NCI-H345 treated with DMSO at 0.1 percent for 48 hours (cell line): Measurements from ENCODE around the gene TSPAN4.

Experiments used
- DNase-seq: peaks from one replicate; lab custom pipeline; 2025; ENCODE audit not compliant: unreplicated experiment; lab: John Stamatoyannopoulos, UW

The TSPAN4 gene

GRCh38 chr11:803770-804598, 38.7 kb upstream of the TSPAN4 start:
- peak; percentile 39 for DNase-seq

DNA sequence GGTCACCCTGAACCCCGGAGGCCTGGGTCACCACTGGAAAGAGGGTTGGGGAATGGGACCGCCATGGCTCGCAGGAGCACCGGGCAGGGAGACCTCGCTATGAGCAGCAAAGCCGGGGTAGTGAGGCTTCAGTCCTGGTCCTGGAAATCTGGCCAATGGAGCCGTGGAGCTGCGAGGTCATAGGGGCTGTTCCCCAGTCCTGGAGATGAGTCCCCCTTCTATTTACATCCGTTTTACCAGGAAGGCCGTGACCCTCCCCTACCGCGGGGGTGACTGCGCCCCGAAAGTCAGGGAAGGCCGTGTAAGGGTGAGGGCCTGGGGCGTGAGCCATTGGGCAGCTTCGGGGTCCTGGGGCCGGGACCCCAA, 38.1 kb upstream of the TSPAN4 start:
- DNase-seq = no peak

GRCh38 chr11:808427-809286, 34.0 kb upstream of the TSPAN4 start:
- DNase-seq = no peak

DNA sequence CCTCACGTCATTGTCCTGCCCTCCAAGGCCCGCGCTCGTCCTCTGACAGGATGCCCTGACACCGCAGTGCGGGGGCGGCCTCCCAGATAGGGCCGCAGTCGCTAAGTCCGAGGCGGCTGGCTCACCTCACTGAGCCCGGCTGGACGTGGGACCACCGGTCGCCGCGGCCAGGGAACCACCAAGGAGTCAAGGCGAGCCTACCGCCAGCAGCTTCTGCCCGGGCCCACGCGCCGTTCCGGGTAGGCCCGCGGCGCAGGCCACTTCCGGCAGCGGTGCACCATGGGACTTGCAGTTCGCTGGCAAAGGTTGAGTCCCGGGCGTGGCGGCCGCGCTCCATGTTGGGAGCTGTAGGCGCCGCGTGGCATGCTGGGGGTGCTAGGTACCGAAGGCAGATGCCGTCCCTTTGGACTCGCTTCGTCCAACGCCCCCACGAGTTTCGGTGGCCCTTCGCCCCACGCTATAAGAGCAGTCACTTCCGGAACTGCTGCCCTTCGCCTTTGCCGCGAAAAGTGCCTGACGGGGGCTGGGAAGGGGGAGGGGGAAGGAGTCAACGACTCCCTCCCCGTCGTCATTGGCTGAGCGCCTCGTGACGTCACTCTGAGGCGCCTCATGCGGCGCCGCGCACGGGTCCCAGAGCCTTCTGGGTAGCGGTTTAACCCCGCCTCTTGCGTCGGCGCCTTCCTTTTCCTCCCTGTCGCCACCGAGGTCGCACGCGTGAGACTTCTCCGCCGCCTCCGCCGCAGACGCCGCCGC, 33.2 kb upstream of the TSPAN4 start, which contains the start of gene RPLP2:
RPLP2 (plus strand) TSS at position 681 of the 753 bp plus-strand sequence. CDS start 268 bp downstream, outside the sequence.
- peak; percentile 93 for DNase-seq

DNA sequence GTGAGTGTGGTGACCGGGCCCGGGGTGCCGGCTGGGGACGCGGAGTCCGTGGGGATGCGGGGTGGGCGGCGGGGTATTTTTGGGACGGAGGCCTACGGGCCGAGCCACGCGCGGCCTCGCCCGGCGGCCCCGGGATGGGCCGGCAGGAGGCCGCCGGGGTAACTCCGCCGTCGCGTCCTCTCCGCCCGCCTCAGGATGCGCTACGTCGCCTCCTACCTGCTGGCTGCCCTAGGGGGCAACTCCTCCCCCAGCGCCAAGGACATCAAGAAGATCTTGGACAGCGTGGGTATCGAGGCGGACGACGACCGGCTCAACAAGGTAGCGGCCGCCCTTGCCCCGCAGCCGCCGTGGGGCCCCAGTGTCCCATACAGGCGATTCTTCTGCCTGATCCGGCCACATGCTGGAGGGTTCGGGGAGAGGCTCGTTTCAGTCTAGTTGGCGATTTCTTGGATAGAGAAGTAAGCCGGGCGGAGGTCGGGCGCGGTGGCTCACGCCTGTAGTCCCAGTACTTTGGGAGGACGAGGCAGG, 32.5 kb upstream of the TSPAN4 start:
- no peak for DNase-seq

GRCh38 chr11:811446-812245, 31.0 kb upstream of the TSPAN4 start:
- DNase-seq = no peak

DNA sequence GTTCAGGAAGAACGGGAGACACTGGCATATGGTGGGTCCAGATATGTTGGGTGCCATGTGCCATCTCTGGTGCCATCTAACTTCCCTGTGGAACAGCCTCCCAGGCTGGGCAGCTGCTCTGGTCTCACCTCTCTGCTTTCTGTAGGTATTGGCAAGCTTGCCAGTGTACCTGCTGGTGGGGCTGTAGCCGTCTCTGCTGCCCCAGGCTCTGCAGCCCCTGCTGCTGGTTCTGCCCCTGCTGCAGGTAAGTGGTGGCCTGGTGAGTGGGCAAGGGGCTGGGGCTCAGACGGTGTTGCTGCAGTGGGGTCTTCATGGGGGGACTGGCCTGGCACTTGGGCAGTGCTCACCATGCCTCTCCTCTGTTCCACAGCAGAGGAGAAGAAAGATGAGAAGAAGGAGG, 30.3 kb upstream of the TSPAN4 start:
- no peak for DNase-seq

GRCh38 chr11:813072-813455, 29.6 kb upstream of the TSPAN4 start:
- no peak for DNase-seq

DNA sequence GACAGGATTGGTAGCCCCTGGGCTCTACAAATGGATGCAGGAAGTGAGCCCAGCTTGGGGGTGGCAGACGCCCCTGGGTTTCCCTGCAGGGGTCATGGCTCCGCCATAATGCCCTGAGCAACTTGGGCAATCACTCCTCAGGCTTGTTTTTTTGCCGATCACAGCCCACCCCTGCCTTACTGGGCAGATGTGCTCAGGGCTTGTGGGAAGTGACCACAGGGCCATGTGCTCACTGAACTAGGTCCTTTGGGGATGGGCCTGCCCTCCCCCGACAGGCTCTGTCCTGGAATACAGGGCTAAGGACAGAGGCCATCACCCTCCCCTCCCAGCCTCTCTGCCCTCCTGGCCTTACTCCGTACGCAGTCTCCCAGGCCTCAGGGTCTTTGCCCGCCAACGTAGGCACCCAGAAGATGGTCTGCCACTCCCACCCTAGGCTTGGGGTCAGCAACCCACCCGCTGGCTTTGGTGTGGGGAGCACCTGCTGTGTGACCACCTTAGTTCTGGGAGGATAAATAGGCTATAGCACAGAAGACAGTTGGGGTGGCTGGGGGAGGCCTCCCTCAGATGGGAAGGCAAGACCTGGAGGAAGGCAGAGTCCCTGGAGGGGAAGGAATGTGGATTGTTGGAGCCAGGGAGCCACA, 29.1 kb upstream of the TSPAN4 start:
- no peak for DNase-seq

GRCh38 chr11:815675-816432, 26.8 kb upstream of the TSPAN4 start:
- no peak for DNase-seq

DNA sequence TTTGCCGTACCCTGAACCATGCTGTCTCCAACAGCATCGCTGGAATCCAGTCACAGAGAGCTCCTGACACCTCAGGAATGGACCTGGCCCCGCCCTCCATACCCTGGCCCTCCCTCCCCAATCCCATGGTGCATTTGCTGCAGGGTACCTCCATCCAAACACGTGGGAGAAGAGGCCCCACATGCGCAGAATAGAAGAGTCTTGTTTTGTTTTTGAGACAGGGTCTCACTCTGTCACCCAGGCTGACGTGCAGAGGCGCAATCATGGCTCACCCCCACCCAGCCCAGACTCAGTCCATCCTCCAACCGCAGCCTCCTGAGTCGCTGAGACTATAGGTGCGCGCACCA, 26.2 kb upstream of the TSPAN4 start:
- no peak for DNase-seq

GRCh38 chr11:818396-819128, 24.1 kb upstream of the TSPAN4 start, which contains the start of gene PNPLA2:
Gene PNPLA2, plus strand, starts transcription at chr11:818914. Its CDS starts 805 bp downstream, at chr11:819719.
- DNase-seq = no peak

DNA sequence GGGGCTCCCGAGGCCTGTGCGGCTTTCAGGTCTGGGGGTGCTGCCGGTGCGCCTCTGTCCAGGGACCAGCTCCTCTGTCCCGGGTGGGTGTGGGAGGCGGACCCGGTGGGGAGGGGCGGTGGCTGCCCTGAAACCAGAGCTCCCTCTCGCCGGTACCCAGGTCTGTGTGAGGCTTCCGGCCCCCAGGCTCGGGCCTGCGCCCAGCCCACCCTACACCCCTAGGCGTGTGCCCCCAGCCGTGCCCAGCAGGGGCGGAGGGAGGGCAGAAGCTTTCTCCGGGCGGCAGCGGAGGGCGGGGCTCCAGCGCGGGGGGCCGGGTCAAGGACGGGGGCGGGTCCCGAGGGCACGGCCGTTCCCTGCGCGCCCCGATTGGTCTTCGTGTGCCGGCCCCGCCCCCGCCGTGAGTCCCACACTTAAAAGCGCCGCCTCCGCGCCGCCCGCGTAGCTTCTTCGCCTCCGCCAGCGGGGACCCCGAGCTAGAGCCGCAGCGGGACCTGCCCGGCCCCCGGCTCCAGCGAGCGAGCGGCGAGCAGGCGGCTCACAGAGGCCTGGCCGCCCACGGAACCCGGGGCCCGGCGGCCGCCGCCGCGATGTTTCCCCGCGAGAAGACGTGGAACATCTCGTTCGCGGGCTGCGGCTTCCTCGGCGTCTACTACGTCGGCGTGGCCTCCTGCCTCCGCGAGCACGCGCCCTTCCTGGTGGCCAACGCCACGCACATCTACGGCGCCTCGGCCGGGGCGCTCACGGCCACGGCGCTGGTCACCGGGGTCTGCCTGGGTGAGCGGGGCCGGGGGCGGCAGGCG, 23.3 kb upstream of the TSPAN4 start:
- DNase-seq = peak; percentile 82

DNA sequence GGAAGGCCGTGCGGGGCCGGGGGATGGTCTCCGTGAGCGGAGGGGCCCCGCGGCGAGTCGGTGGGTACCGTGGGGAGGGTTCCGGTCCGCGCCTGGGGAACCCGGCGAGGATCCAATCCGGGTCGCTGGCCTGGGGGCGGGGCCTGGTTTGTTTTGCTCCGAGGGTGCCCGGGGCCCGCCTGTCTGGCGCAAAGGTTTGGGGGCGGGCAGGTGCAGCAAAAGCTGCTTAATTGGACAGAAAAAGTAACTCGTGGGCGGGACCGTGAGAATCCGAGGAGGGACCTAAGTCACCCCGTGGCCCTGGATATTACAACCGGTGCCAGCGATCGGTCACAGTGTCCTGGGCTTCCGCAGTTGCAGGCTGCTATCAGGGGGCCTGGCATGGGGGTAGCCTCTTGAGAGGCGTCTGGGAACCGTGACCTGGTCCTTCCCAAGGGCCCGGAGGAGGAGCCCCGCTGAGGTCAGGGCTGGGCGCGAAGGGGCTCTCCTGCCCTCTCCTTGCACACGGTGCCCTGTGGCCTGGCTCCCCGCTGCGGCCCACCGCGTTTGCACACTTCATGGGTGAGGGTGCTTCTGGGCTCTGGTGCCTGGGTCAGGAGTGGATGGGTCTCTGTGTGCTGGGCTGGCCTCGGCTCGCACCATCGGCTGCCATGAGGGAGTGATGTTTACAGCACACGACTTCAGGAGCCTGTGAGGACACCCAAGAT, 22.6 kb upstream of the TSPAN4 start:
- peak; percentile 61 for DNase-seq

DNA sequence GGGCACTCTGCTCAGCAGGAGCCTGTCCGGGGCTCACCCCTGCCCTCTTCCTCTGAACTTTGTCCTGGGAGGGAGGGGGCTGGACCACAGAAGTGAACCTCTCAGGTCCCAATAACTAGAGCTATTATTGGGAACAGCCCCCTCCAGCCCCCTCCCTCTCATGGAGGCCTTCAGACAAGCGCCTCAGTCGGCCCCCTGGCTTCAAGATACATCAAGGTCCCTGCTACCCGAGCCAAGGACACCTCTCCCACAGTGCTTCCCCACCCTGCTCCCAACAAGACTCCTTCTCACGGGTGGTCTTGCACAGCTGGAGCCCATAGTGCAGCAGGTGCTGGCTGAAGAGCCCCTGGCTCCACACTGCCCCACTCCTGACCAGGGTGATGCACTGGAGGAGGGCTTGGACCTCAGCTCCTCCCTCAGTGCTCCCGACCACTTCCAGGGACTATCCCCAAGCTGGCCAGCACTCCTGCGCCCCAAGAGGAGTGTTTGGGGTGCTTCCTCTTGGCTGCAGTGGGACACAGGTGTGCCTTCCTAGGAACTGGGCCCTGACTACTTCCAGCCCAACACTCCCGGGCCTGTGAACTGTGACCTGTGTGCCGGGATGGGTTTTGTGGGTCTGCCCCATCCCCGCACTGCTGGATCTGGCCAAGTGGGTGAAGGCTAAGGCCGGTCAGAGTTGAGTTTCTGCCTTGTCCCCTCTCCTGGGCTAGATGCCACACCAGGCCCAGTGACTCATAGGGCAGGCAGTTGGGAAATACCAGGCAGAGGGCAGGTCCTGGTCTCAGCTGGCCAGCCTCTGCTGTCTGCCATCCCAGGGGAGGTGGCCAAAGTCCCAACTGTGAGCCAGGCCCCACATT, 21.8 kb upstream of the TSPAN4 start:
- DNase-seq = no peak
